ENCODE measurements around the gene GIPC2. TPM values are rescaled to one million over a fixed set of nuclear protein-coding genes. Genes with fewer than 3 reads are reported as not detected.

Gene GIPC2
- total and polyA plus RNA-seq, 10 of the 15 experiments (the other 5 are each of a cell fraction or from before 2014, with no cell fraction given) = 0.03 to 0.23 (median 0.06) TPM; not detected in 2

DNA sequence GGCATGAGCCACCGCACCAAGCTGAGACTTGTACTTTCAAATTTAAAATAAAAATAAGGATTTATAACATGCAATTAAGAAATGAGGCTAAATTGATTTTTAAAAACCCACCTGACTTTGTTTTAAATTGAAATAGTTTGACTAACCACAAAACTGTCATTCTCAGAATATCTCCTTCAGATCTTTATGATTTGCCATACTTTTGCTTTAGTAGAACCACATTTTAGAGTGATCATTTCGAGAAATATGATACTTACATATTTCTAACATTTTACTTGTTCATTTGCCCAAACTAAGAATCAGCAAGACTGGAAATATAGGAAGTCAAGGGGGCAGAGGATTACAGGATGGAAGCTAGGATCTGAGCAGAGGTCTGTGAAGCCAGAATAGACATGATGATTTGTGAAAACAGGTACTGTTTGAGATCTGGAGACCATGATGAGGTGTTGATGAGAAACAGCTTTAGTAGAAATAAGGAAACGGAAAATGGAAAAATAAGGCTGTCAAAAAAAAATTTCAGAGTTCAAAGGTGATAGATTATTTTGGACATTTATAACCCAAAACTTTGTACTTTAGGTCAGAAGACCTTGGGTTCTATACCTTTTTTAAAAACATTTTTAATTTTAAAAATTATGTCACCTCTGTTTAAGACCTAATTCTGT, 44.8 kb downstream of the GIPC2 start:
- H3K4me3 ChIP-seq = no peak overlapping the region
- WGBS (ENCODE audit: insufficient coverage, insufficient replicate concordance, low lambda C conversion rate, missing lambda C conversion rate) = 38% methylated on average over 3 of the region's 3 CpGs
- H3K27ac ChIP-seq (ENCODE audit: control insufficient read depth, insufficient read depth) = no peak overlapping the region
- ATAC-seq (no peak), FAIRE-seq (no peak), DNase-seq (ENCODE audit: low read depth, low spot score) (no peak)
- no peak overlapping the region for H3K9ac ChIP-seq (ENCODE audit: control insufficient read depth, insufficient read depth, low read length)
- peaks cover 2% of the 10 kb centered on the region; the same call in 1 of the 2 replicates for H3K4me1 ChIP-seq (ENCODE audit: control insufficient read depth, insufficient read depth, low read length)
- H3K36me3 ChIP-seq (ENCODE audit: control insufficient read depth in 2 of 2, insufficient read depth in 2 of 2, low read length in 1 of 2) = no peaks in the 10 kb centered on the region
- ChIA-PET SMC1A (ENCODE audit: uncharacterized antibody, unreplicated experiment) (interaction anchor here (0.8 kb wide), 1 partner anchor 165 kb away, joined by 3 read pairs; no protein-coding TSS in a partner anchor), RAD21 (ENCODE audit: unreplicated experiment) (interaction anchor here (0.5 kb wide), 1 partner anchor 343 kb away, joined by 4 read pairs; no protein-coding TSS in a partner anchor), CTCF (interaction anchor here (1.1 kb wide), 1 partner anchor 40 kb away, joined by 3 read pairs; no protein-coding TSS in a partner anchor), POLR2A (no interaction called here)
- H4K20me1 ChIP-seq (ENCODE audit: control insufficient read depth, insufficient read depth) = no peaks in the 10 kb centered on the region
- H3K4me2 ChIP-seq (ENCODE audit: control insufficient read depth, insufficient read depth) = no peak overlapping the region
- in situ Hi-C loops (cut with MboI) (no loop called here), intact Hi-C loops (cut with micrococcal nuclease; ENCODE audit: unreplicated experiment) (no loop called here)
- peaks cover 2% of the 10 kb centered on the region for H3K9me3 ChIP-seq (replicated peaks; ENCODE audit: control insufficient read depth, insufficient read depth, low read length)
- no peaks in the 10 kb centered on the region for H3K79me2 ChIP-seq (ENCODE audit: control insufficient read depth, insufficient read depth, low read length)
- no TSS peak for BruUV-seq (replicated peaks)
- no peak for TF ChIP-seq NR2C1 (IDR thresholded peaks at IDR 0.05)
- H2AFZ ChIP-seq (ENCODE audit: control insufficient read depth, low read depth, low read length) = no peak overlapping the region
- H3K27me3 ChIP-seq (replicated peaks in 1 of 2; ENCODE audit: control insufficient read depth in 2 of 2, insufficient read depth in 2 of 2, low read length in 1 of 2) = no peaks in the 10 kb centered on the region; a peak in 1 of 4 replicates

DNA sequence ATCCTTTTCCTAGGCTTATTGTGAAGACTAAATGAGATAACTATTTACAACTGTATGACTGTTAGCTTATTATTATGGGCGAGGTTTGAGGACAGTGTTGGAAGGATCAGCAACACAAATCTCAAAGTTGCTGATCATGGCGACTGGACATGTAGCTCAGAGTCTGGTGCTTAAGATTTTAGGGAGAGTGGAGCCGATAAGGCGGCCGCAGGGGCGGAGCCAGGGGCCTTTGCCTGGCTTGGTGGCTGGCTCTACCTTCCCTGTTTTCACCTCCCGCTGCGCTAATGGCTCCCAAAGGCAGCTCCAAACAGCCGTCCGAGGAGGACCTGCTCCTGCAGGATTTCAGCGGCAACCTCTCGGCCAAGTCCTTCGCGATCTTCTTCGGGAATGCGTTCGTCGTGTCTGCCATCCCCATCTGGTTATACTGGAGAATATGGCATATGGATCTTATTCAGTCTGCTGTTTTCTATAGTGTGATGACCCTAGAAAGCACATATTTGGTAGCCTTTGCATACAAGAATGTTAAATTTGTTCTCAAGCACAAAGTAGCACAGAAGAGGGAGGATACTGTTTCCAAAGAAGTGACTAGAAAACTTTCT, 45.5 kb downstream of the GIPC2 start:
- FAIRE-seq (no peak), DNase-seq (ENCODE audit: low read depth, low spot score) (no peak), ATAC-seq (no peak)
- CTCF ChIA-PET = interaction anchor here (1.1 kb wide), 2 partner anchors 17 to 40 kb away, joined by 3 read pairs; no protein-coding TSS in a partner anchor
- Histone ChIP-seq H3K9me3 (replicated peaks; ENCODE audit: control insufficient read depth, insufficient read depth, low read length) (peaks cover 2% of the 10 kb centered on the region; the same call in 2 of the 3 replicates), H3K27me3 (replicated peaks in 1 of 2; ENCODE audit: control insufficient read depth in 2 of 2, insufficient read depth in 2 of 2, low read length in 1 of 2) (no peaks in the 10 kb centered on the region; a peak in 1 of 4 replicates), H3K4me1 (ENCODE audit: control insufficient read depth, insufficient read depth, low read length) (peaks cover 2% of the 10 kb centered on the region; the same call in 1 of the 2 replicates), H3K9ac (ENCODE audit: control insufficient read depth, insufficient read depth, low read length) (no peak overlapping the region), H3K79me2 (ENCODE audit: control insufficient read depth, insufficient read depth, low read length) (no peaks in the 10 kb centered on the region), H3K4me2 (ENCODE audit: control insufficient read depth, insufficient read depth) (no peak overlapping the region), H2AFZ (ENCODE audit: control insufficient read depth, low read depth, low read length) (no peak overlapping the region), H4K20me1 (ENCODE audit: control insufficient read depth, insufficient read depth) (no peaks in the 10 kb centered on the region), H3K27ac (ENCODE audit: control insufficient read depth, insufficient read depth) (no peak overlapping the region), H3K4me3 (no peak overlapping the region), H3K36me3 (ENCODE audit: control insufficient read depth in 2 of 2, insufficient read depth in 2 of 2, low read length in 1 of 2) (no peaks in the 10 kb centered on the region)
- intact Hi-C loops (cut with micrococcal nuclease; ENCODE audit: unreplicated experiment) (no loop called here), in situ Hi-C loops (cut with MboI) (no loop called here)
- SMC1A ChIA-PET (ENCODE audit: uncharacterized antibody, unreplicated experiment) = interaction anchor here (0.8 kb wide), 1 partner anchor 166 kb away, joined by 3 read pairs; no protein-coding TSS in a partner anchor
- no TSS peak for BruUV-seq (replicated peaks)
- POLR2A ChIA-PET = no interaction called here
- TF ChIP-seq HCFC1 (IDR thresholded peaks at IDR 0.05; ENCODE audit: low read length) (no peak), STAT3 (IDR thresholded peaks at IDR 0.05; ENCODE audit: low read depth, low read length) (no peak)
- TF ChIP-seq, protein P1, sequence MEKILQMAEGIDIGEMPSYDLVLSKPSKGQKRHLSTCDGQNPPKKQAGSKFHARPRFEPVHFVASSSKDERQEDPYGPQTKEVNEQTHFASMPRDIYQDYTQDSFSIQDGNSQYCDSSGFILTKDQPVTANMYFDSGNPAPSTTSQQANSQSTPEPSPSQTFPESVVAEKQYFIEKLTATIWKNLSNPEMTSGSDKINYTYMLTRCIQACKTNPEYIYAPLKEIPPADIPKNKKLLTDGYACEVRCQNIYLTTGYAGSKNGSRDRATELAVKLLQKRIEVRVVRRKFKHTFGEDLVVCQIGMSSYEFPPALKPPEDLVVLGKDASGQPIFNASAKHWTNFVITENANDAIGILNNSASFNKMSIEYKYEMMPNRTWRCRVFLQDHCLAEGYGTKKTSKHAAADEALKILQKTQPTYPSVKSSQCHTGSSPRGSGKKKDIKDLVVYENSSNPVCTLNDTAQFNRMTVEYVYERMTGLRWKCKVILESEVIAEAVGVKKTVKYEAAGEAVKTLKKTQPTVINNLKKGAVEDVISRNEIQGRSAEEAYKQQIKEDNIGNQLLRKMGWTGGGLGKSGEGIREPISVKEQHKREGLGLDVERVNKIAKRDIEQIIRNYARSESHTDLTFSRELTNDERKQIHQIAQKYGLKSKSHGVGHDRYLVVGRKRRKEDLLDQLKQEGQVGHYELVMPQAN (conservative IDR thresholded peaks at IDR 0.05) = no peak
- WGBS (ENCODE audit: insufficient coverage, insufficient replicate concordance, low lambda C conversion rate, missing lambda C conversion rate) = 84% methylated on average over 18 of the region's 18 CpGs
- RAD21 ChIA-PET (ENCODE audit: unreplicated experiment) = interaction anchor here (0.5 kb wide), 1 partner anchor 344 kb away, joined by 4 read pairs; no protein-coding TSS in a partner anchor

Measured in GM12878 (cell line).